ENCODE measurements around the gene TTC7B. TPM values are rescaled to one million over a fixed set of nuclear protein-coding genes. Genes with fewer than 3 reads are reported as not detected.

The TTC7B gene
- total and polyA plus RNA-seq, 2 of the 8 experiments (the other 6 are each of a cell fraction or from before 2014, with no cell fraction given): 23.7 to 34.0 TPM

- TF ChIP-seq TAF1 (IDR thresholded peaks at IDR 0.05; ENCODE audit: low read depth, low read length) (no peak), TBP (IDR thresholded peaks at IDR 0.05; ENCODE audit: low read depth, low read length) (no peak)
Measured at GRCh38 chr14:90785471-90785870, 30.8 kb downstream of the TTC7B start (continued).
